ENCODE measurements around the gene SEC61B. TPM values are rescaled to one million over a fixed set of nuclear protein-coding genes. Genes with fewer than 3 reads are reported as not detected.
A peak's percentile ranks its signal among the peaks of the same experiment; 100 is the strongest.

SEC61B gene
- total and polyA plus RNA-seq, 2 donors (not counting 3 experiments of a cell fraction or from before 2014, with no cell fraction given): 242 to 594 TPM

DNA sequence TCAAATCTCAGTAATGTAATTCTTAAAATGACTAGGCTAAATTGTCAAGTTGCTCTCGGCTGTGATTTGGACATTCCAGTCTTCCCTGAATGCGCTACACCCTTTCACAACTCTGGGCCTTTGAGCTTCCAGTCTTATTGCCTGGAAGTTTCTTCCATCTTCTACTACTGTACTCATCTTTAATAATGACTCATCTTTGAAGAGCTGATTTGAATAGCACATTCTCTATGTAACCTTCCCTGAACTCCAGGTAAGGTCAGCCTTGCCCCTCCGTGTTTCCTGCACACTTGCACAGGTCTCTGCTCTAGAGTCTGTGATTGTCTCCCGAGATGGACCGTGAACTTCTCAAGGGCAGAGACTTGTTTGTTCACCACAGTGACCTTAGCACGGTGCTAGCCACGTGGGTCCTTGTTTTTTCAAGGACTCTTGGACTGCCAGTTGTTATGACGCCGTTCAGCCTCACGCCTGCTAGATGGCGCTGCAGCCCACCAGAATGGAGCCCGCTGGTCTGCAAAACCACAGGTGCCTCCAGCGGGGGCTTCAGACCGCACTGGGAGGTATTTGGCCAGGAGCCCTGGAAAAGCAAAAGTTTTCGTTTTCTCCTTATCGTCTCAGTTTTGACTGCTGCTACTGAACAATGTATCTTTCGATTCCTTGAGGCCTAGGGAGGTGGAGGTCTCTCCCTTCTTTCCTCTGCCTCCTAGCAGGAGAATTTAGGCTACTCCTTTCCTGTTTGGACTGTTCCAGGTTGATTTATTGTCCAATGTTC is 44.4 kb downstream of the SEC61B start:
- no TSS peak for BruUV-seq (replicated peaks)

More for the DNA sequence above, 44.4 kb downstream of the SEC61B start:
- dilution Hi-C loops (cut with MboI; ENCODE audit: extremely low pct_ligation_motif_present, low sequenced_read_pairs): no loop called here
- H3K9me3 ChIP-seq (replicated peaks; ENCODE audit: control insufficient read depth, insufficient read depth, low read length): no peaks in the 10 kb centered on the region
- H3K9me1 ChIP-seq (replicated peaks; ENCODE audit: control insufficient read depth, extremely low read depth, insufficient read depth, low read length): no peaks in the 10 kb centered on the region
- POLR2A ChIA-PET: no interaction called here
- no peaks in the 10 kb centered on the region for H3K36me3 ChIP-seq (ENCODE audit: control insufficient read depth in 2 of 2, extremely low read depth in 1 of 2, insufficient read depth in 2 of 2, low read length in 2 of 2)
- H3K4me3 ChIP-seq (replicated peaks in 1 of 3; ENCODE audit: insufficient read depth in 1 of 3, low read depth in 1 of 3, low read length in 3 of 3): no peak overlapping the region
- intact Hi-C loops (cut with micrococcal nuclease): loop anchor here (1.0 to 5.0 kb wide), 7 partner anchors 82 to 1056 kb away; partner anchors contain the start of gene STX17
- no peak overlapping the region for H3K9ac ChIP-seq (replicated peaks; ENCODE audit: extremely low read depth, insufficient read depth, low read length)
- H4K20me1 ChIP-seq (replicated peaks; ENCODE audit: control insufficient read depth, extremely low read depth, insufficient read depth, low read length): no peaks in the 10 kb centered on the region
- H3K79me2 ChIP-seq (ENCODE audit: control insufficient read depth, insufficient read depth, low read length): no peaks in the 10 kb centered on the region
- CTCF ChIA-PET: interaction anchor here (0.8 to 2.7 kb wide), 4 partner anchors 23 to 745 kb away, joined by 3 to 16 read pairs (median 9); no protein-coding TSS in a partner anchor
- peak; percentile 81 for FAIRE-seq
- H3K4me2 ChIP-seq (ENCODE audit: insufficient read depth, low read length): no peak overlapping the region
- TF ChIP-seq GATA2 (IDR thresholded peaks at IDR 0.05; ENCODE audit: insufficient read depth, insufficient read length, low read depth, low read length) (no peak), CTCF (IDR thresholded peaks at IDR 0.05; ENCODE audit: extremely low read depth in 1 of 2, insufficient read depth in 1 of 2, low read depth in 1 of 2, low read length in 2 of 2) (peak; percentile 89 to 91)
- peak; percentile 75 for DNase-seq (ENCODE audit: low read depth, low spot score)
- H3K4me1 ChIP-seq (ENCODE audit: control insufficient read depth, extremely low read depth, insufficient read depth, low read length): peaks cover 20% of the 10 kb centered on the region
- H3K27me3 ChIP-seq (ENCODE audit: control insufficient read depth in 2 of 2, insufficient read depth in 2 of 2, low read length in 2 of 2): no peaks in the 10 kb centered on the region
- peak overlapping the region; percentile 45 for H2AFZ ChIP-seq (ENCODE audit: low read depth, low read length)
- H3K27ac ChIP-seq (ENCODE audit: insufficient read depth, low read depth, low read length): no peak overlapping the region

Measured in endothelial cell of umbilical vein (primary cell).